Measurements from ENCODE around the gene SCML1.

GRCh38 chrX:17710871-17711301 is 26.4 kb upstream of the SCML1 start:
- TF ChIP-seq, protein P1, sequence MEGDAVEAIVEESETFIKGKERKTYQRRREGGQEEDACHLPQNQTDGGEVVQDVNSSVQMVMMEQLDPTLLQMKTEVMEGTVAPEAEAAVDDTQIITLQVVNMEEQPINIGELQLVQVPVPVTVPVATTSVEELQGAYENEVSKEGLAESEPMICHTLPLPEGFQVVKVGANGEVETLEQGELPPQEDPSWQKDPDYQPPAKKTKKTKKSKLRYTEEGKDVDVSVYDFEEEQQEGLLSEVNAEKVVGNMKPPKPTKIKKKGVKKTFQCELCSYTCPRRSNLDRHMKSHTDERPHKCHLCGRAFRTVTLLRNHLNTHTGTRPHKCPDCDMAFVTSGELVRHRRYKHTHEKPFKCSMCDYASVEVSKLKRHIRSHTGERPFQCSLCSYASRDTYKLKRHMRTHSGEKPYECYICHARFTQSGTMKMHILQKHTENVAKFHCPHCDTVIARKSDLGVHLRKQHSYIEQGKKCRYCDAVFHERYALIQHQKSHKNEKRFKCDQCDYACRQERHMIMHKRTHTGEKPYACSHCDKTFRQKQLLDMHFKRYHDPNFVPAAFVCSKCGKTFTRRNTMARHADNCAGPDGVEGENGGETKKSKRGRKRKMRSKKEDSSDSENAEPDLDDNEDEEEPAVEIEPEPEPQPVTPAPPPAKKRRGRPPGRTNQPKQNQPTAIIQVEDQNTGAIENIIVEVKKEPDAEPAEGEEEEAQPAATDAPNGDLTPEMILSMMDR (IDR thresholded peaks at IDR 0.05; ENCODE audit: low read depth, low read length, poor library complexity, severe bottlenecking), result no peak
- TF ChIP-seq EZH2phosphoT487 (IDR thresholded peaks at IDR 0.05; ENCODE audit: borderline replicate concordance, low read length), result no peak
